A549 (cell line): Measurements from ENCODE around the gene ELOVL4. TPM values are rescaled to one million over a fixed set of nuclear protein-coding genes. Genes with fewer than 3 reads are reported as not detected.

ENCODE experiments used
- ATAC-seq, 2 experiments: fragments of 200-7000 bp in 1 of 2; fragments of >200 bp in 1 of 2; cut with Nextera tagmentation in 1 of 2; cut with Tn5 transposase in 1 of 2; 3 replicates each; pipeline versions ENCODE4 v1.8.0 to v1.9.1; 2018 to 2020; ENCODE audit warnings: mild to moderate bottlenecking in 1 of 2, moderate library complexity in 1 of 2
- CTCF ChIA-PET: fragments of 300-600 bp; sonication (Branson Sonifier 250); formaldehyde crosslinking; extraction: SDS; loops from one replicate; lab custom pipeline; 2021; ENCODE audit warnings: antibody characterized with exemption, inconsistent platforms; lab: Yijun Ruan, JAX
- POLR2A ChIA-PET: fragments of 350-600 bp; formaldehyde crosslinking; extraction: SDS; loops from one replicate; lab custom pipeline; 2021; ENCODE audit warnings: antibody characterized with exemption, inconsistent platforms; lab: Yijun Ruan, JAX
- DNase-seq, 2 experiments: peaks; one replicate each; pipeline versions ENCODE4 v3.0.0 to v3.0.0-alpha.2; 2011 to 2016; ENCODE audit warnings: low read depth in 1 of 2, low spot score in 1 of 2
- FAIRE-seq: peaks from 2 replicates; lab custom pipeline; 2011; peaks lifted over from hg19 to GRCh38; lab: Jason Lieb, UNC
- H3K27ac ChIP-seq, 2 experiments: fragments of >200 bp; sonication (Bioruptor Twin); formaldehyde crosslinking; 3 replicates each; pipeline ENCODE4 v1.5.1; 2016 to 2017
- H3K4me1 ChIP-seq: fragments of >200 bp; sonication (Bioruptor Twin); formaldehyde crosslinking; 3 replicates; pipeline ENCODE4 v1.6.1; 2016
- H3K4me2 ChIP-seq: fragments of >200 bp; sonication (Bioruptor Twin); formaldehyde crosslinking; 3 replicates; pipeline ENCODE4 v1.6.1; 2016
- H3K4me3 ChIP-seq: fragments of >200 bp; sonication (Bioruptor Twin); formaldehyde crosslinking; 3 replicates; pipeline ENCODE4 v1.5.1; 2016
- H3K9me3 ChIP-seq: fragments of >200 bp; sonication (Bioruptor Twin); formaldehyde crosslinking; 3 replicates; pipeline ENCODE4 v1.6.1; 2016
- CHD2 ChIP-seq: fragments of 150-350 bp; IDR thresholded peaks from 2 replicates; pipeline ENCODE4 v1.6.1; 2014; ENCODE audit warnings: low read length; ENCODE audit not compliant: partially characterized antibody
- E2F6 ChIP-seq: IDR thresholded peaks from 2 replicates; pipeline ENCODE4 v1.6.1; 2012; ENCODE audit warnings: low read depth, borderline replicate concordance
- ELK1 ChIP-seq: fragments of 150-350 bp; IDR thresholded peaks from 2 replicates; pipeline ENCODE4 v1.6.1; 2014; ENCODE audit warnings: low read depth, mild to moderate bottlenecking, low read length
- ESRRA ChIP-seq: fragments of 150-350 bp; IDR thresholded peaks from 2 replicates; pipeline ENCODE4 v1.6.1; 2014; ENCODE audit warnings: mild to moderate bottlenecking, low read length, borderline replicate concordance
- GATA3 ChIP-seq: IDR thresholded peaks from 2 replicates; pipeline ENCODE4 v1.6.1; 2012; ENCODE audit warnings: borderline replicate concordance
- HEYL ChIP-seq: fragments of 250-450 bp; sonication (Bioruptor Pico); IDR thresholded peaks from 2 replicates; pipeline ENCODE4 v1.8.0; 2021; ENCODE audit warnings: mild to moderate bottlenecking, moderate library complexity
- HMGXB4 ChIP-seq: fragments of 250-450 bp; sonication (Bioruptor Pico); IDR thresholded peaks from 2 replicates; pipeline ENCODE4 v1.5.0; 2021; ENCODE audit warnings: mild to moderate bottlenecking, moderate library complexity, borderline replicate concordance
- HOXB13 ChIP-seq: fragments of 250-450 bp; sonication (Bioruptor Pico); IDR thresholded peaks from 2 replicates; pipeline ENCODE4 v1.5.0; 2020; ENCODE audit warnings: low read depth, mild to moderate bottlenecking, moderate library complexity
- KDM1A ChIP-seq: fragments of 200-600 bp; sonication (generic); IDR thresholded peaks from 2 replicates; pipeline ENCODE4 v1.6.1; 2016; ENCODE audit warnings: low read depth, mild to moderate bottlenecking
- KDM5A ChIP-seq: fragments of 200-600 bp; sonication (generic); IDR thresholded peaks from 2 replicates; pipeline ENCODE4 v1.6.1; 2016; ENCODE audit warnings: antibody characterized with exemption, mild to moderate bottlenecking
- MAFK ChIP-seq: fragments of 450-650 bp; IDR thresholded peaks from 2 replicates; pipeline ENCODE4 v1.6.1; 2014; ENCODE audit not compliant: partially characterized antibody
- MAZ ChIP-seq: fragments of 150-350 bp; IDR thresholded peaks from 2 replicates; pipeline ENCODE4 v1.6.1; 2014; ENCODE audit warnings: antibody characterized with exemption, low read depth, low read length, borderline replicate concordance
- MYC ChIP-seq: IDR thresholded peaks from 2 replicates; pipeline ENCODE4 v1.6.1; 2012; ENCODE audit warnings: mild to moderate bottlenecking, inconsistent platforms, low read length, improper control_type of control experiment, borderline replicate concordance
- NPAS2 ChIP-seq: fragments of 250-450 bp; sonication (Bioruptor Pico); IDR thresholded peaks from 2 replicates; pipeline ENCODE4 v1.8.0; 2022; ENCODE audit warnings: mild to moderate bottlenecking, moderate library complexity, borderline replicate concordance
- NR3C1 ChIP-seq: fragments of >200 bp; sonication (Bioruptor Twin); formaldehyde crosslinking; IDR thresholded peaks from 3 replicates; pipeline ENCODE4 v1.6.1; 2017
- PBX3 ChIP-seq: IDR thresholded peaks from 2 replicates; pipeline ENCODE4 v1.6.1; 2012
- POLR2A ChIP-seq: IDR thresholded peaks from 2 replicates; pipeline ENCODE4 v1.6.1; 2012; ENCODE audit warnings: mild to moderate bottlenecking, low read length
- POLR2AphosphoS2 ChIP-seq: conservative IDR thresholded peaks from 2 replicates; pipeline ENCODE4 v1.6.1; 2012; ENCODE audit warnings: low read length, improper control_type of control experiment, inconsistent platforms
- RAD21 ChIP-seq, 2 experiments: fragments of >200 bp in 1 of 2; sonication (Bioruptor Twin) in 1 of 2; formaldehyde crosslinking in 1 of 2; IDR thresholded peaks in 1 of 2; conservative IDR thresholded peaks in 1 of 2; 2 replicates in 1 of 2; 3 replicates in 1 of 2; pipeline ENCODE4 v1.6.1; 2012 to 2018; ENCODE audit warnings: inconsistent platforms in 1 of 2
- RFX5 ChIP-seq: fragments of 450-650 bp; IDR thresholded peaks from 2 replicates; pipeline ENCODE4 v1.7.1; 2014; ENCODE audit warnings: antibody characterized with exemption, mild to moderate bottlenecking, moderate library complexity
- RNF2 ChIP-seq: fragments of 200-600 bp; sonication (generic); IDR thresholded peaks from 2 replicates; pipeline ENCODE4 v1.6.1; 2016; ENCODE audit warnings: low read depth, mild to moderate bottlenecking, antibody characterized with exemption, moderate library complexity, borderline replicate concordance
- USF2 ChIP-seq: fragments of 450-650 bp; IDR thresholded peaks from 2 replicates; pipeline ENCODE4 v1.6.1; 2014; ENCODE audit warnings: antibody characterized with exemption
- ZSCAN20 ChIP-seq: fragments of 250-450 bp; sonication (Bioruptor Pico); IDR thresholded peaks from 2 replicates; pipeline ENCODE4 v1.8.0; 2022; ENCODE audit warnings: mild to moderate bottlenecking, moderate library complexity
- WGBS: methylation state at CpG from one replicate; pipeline ENCODE4 v1.1.6; 2017; ENCODE audit errors: missing lambda C conversion rate; 5-methylcytosine and 5-hydroxymethylcytosine counted together
- polyA plus RNA-seq, 4 experiments: library from polyadenylated mRNA; depleted of rRNA in 3 of 4; stranded (reverse); fragments of >200 nt; fragmentation: RNase III in 1 of 4; extraction: RNeasy Plus Mini Kit Qiagen cat#74134 plus additional on column Dnase treatment in 1 of 4; gene quantifications; 2 replicates in 3 of 4; 3 replicates in 1 of 4; pipeline ENCODE4 v1.2.3, GENCODE V29; 2011 to 2017

The ELOVL4 gene
- polyA plus RNA-seq, 2 of the 4 experiments (the other 2 are of a cell fraction), result 0.70 to 1.1 TPM

GRCh38 chr6:79941489-79942151, 5.7 kb downstream of the ELOVL4 start (continued):
- TF ChIP-seq PBX3 (no peak), HEYL (CRISPR knock-in tag) (no peak), ZSCAN20 (CRISPR knock-in tag) (no peak), E2F6 (no peak), POLR2AphosphoS2 (no peak), RAD21 (conservative IDR thresholded peaks at IDR 0.05 in 1 of 2, IDR thresholded peaks at IDR 0.05 in 1 of 2) (no peak), HOXB13 (CRISPR knock-in tag) (no peak), USF2 (no peak), RNF2 (no peak), MYC (no peak)

GRCh38 chr6:79928478-79928998, 18.8 kb downstream of the ELOVL4 start:
- H3K9me3 ChIP-seq, result no peaks in the 10 kb centered on the region
- TF ChIP-seq GATA3 (no peak), POLR2A (no peak), MAZ (no peak)
- TF ChIP-seq, all 56 proteins: peak for 0
- 75% methylated on average over 1 of the region's 1 CpG for WGBS
- no peak overlapping the region for H3K27ac ChIP-seq
- ChIA-PET CTCF (no interaction called here), POLR2A (no interaction called here)
- ATAC-seq (no peak), FAIRE-seq (no peak), DNase-seq (peak in 1 of 2 experiments; percentile 2)
- no peak overlapping the region for H3K4me2 ChIP-seq
- no peaks in the 10 kb centered on the region for H3K4me1 ChIP-seq
- no peak overlapping the region for H3K4me3 ChIP-seq

GRCh38 chr6:79927758-79928157, 19.6 kb downstream of the ELOVL4 start:
- H3K9me3 ChIP-seq, result no peaks in the 10 kb centered on the region
- WGBS, result 68% methylated on average over 3 of the region's 3 CpGs
- no peak for TF ChIP-seq NR3C1
- no peak for TF ChIP-seq MAFK
- no peak for TF ChIP-seq HMGXB4 (CRISPR knock-in tag)
- TF ChIP-seq, all 56 proteins: peak for 0
- ChIA-PET CTCF (no interaction called here), POLR2A (no interaction called here)
- no peak for DNase-seq
- H3K4me1 ChIP-seq, result no peaks in the 10 kb centered on the region
- H3K27ac ChIP-seq, result no peak overlapping the region
- no peak overlapping the region for H3K4me3 ChIP-seq
- no peak for FAIRE-seq
- no peak for ATAC-seq
- no peak overlapping the region for H3K4me2 ChIP-seq

- no peak for ATAC-seq
- Histone ChIP-seq H3K4me2 (no peak overlapping the region), H3K4me3 (no peak overlapping the region), H3K9me3 (no peaks in the 10 kb centered on the region), H3K27ac (no peak overlapping the region), H3K4me1 (no peaks in the 10 kb centered on the region)
- 55% methylated on average over 2 of the region's 2 CpGs for WGBS
- ChIA-PET POLR2A (no interaction called here), CTCF (no interaction called here)
- no peak for DNase-seq
- no peak for FAIRE-seq
- TF ChIP-seq ESRRA, result no peak
- TF ChIP-seq MAFK, result no peak
- no peak for TF ChIP-seq CHD2
- TF ChIP-seq NPAS2, result no peak
- TF ChIP-seq RFX5, result no peak
- no peak for TF ChIP-seq KDM1A
- TF ChIP-seq ZSCAN20 (CRISPR knock-in tag), result no peak
- no peak for TF ChIP-seq RNF2
- no peak for TF ChIP-seq USF2
- TF ChIP-seq MAZ, result no peak
- no peak for TF ChIP-seq KDM5A
- TF ChIP-seq ELK1, result no peak
These were observed 24.1 kb downstream of the ELOVL4 start for GRCh38 chr6:79923270-79923669.
